GM13977 (cell line): ENCODE measurements around the gene CHMP4B.

Experiments
- DNase-seq: peaks from one replicate; pipeline ENCODE4 v3.0.0; 2012; ENCODE audit warnings: low spot score
- in situ Hi-C: fragments of 300-500 bp; cut with MboI; formaldehyde crosslinking; loops from one replicate; pipeline ENCODE4 v1.12.0; 2022; ENCODE audit warnings: low sequenced_read_pairs, low pct_unique_long_range_greater_than_20kb, mixed read lengths, inconsistent platforms; ENCODE audit not compliant: unreplicated experiment
- TF ChIP-seq, protein P1 (sequence below): IDR thresholded peaks from 2 replicates; pipeline ENCODE4 v1.5.1; 2012; ENCODE audit warnings: mild to moderate bottlenecking, control low read depth; ENCODE audit not compliant: insufficient read depth; ENCODE audit errors: extremely low read depth, missing control alignments

CHMP4B gene

GRCh38 chr20:33810885-33811775, at the start of gene CHMP4B:
Gene CHMP4B (plus strand): TSS chr20:33811348. CDS start chr20:33811469, 121 bp downstream.
- in situ Hi-C loops, result no loop called here
- peak; percentile 98 for DNase-seq
- TF ChIP-seq, protein P1, sequence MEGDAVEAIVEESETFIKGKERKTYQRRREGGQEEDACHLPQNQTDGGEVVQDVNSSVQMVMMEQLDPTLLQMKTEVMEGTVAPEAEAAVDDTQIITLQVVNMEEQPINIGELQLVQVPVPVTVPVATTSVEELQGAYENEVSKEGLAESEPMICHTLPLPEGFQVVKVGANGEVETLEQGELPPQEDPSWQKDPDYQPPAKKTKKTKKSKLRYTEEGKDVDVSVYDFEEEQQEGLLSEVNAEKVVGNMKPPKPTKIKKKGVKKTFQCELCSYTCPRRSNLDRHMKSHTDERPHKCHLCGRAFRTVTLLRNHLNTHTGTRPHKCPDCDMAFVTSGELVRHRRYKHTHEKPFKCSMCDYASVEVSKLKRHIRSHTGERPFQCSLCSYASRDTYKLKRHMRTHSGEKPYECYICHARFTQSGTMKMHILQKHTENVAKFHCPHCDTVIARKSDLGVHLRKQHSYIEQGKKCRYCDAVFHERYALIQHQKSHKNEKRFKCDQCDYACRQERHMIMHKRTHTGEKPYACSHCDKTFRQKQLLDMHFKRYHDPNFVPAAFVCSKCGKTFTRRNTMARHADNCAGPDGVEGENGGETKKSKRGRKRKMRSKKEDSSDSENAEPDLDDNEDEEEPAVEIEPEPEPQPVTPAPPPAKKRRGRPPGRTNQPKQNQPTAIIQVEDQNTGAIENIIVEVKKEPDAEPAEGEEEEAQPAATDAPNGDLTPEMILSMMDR, result no peak

- TF ChIP-seq, protein P1, result no peak
- in situ Hi-C loops, result no loop called here
Observed at GRCh38 chr20:33761698-33762250, 49.4 kb upstream of the CHMP4B start.

GRCh38 chr20:33765099-33765498, 46.0 kb upstream of the CHMP4B start:
- DNase-seq, result no peak
- TF ChIP-seq, protein P1, result no peak
- in situ Hi-C loops, result no loop called here

More at GRCh38 chr20:33761698-33762250, 49.4 kb upstream of the CHMP4B start:
- no peak for DNase-seq

DNA sequence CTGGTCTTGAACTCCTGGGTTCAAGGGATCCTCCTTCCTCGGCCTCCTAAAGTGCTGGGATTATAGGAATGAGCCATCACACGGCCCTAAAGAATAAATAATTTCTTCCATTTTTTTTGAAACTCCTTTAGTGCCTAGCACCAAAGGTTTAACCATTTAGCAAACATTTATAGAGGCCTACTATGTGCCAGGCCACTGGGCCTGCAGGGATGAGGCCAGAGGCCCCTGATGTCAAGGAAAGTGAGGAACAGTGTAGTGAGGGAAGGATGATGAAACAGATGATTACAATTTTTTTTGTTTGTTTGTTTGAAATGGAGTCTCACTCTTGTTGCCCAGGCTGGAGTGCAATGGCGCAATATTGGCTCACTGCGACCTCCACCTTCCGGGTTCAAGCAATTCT, 45.6 kb upstream of the CHMP4B start:
- TF ChIP-seq, protein P1, result no peak
- DNase-seq, result no peak
- in situ Hi-C loops, result no loop called here

- in situ Hi-C loops, result no loop called here
- TF ChIP-seq, protein P1, result no peak
- DNase-seq, result no peak
Observed at GRCh38 chr20:33766686-33767085, 44.5 kb upstream of the CHMP4B start.

GRCh38 chr20:33767777-33768138, 43.4 kb upstream of the CHMP4B start:
- TF ChIP-seq, protein P1, result no peak
- in situ Hi-C loops, result no loop called here
- no peak for DNase-seq
